ENCODE data around the gene TMEM80. TPM values are rescaled to one million over a fixed set of nuclear protein-coding genes. Genes with fewer than 3 reads are reported as not detected.

The TMEM80 gene
- total RNA-seq, 6 experiments from 2014 or later, result 16.9 to 24.5 (median 19.3) TPM

- TF ChIP-seq, protein P1, sequence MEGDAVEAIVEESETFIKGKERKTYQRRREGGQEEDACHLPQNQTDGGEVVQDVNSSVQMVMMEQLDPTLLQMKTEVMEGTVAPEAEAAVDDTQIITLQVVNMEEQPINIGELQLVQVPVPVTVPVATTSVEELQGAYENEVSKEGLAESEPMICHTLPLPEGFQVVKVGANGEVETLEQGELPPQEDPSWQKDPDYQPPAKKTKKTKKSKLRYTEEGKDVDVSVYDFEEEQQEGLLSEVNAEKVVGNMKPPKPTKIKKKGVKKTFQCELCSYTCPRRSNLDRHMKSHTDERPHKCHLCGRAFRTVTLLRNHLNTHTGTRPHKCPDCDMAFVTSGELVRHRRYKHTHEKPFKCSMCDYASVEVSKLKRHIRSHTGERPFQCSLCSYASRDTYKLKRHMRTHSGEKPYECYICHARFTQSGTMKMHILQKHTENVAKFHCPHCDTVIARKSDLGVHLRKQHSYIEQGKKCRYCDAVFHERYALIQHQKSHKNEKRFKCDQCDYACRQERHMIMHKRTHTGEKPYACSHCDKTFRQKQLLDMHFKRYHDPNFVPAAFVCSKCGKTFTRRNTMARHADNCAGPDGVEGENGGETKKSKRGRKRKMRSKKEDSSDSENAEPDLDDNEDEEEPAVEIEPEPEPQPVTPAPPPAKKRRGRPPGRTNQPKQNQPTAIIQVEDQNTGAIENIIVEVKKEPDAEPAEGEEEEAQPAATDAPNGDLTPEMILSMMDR (IDR thresholded peaks at IDR 0.05), result no peak
- Mint-ChIP-seq H3K4me1 (ENCODE audit: low read depth) (no peaks in the 10 kb centered on the region), H3K9me3 (no peaks in the 10 kb centered on the region), H3K27ac (no peak overlapping the region), H3K36me3 (ENCODE audit: low read depth) (peaks cover 5% of the 10 kb centered on the region; the same call in 1 of the 2 replicates), H3K4me3 (no peak overlapping the region), H3K27me3 (ENCODE audit: insufficient read depth) (peaks cover 3% of the 10 kb centered on the region; the same call in 1 of the 2 replicates)
- no peak for DNase-seq
These were observed 23.8 kb downstream of the TMEM80 start for GRCh38 chr11:719214-720016.

GRCh38 chr11:720017-720641 lies 24.5 kb downstream of the TMEM80 start:
- TF ChIP-seq, protein P1 (IDR thresholded peaks at IDR 0.05), result no peak
- Mint-ChIP-seq H3K4me1 (ENCODE audit: low read depth) (no peaks in the 10 kb centered on the region), H3K27me3 (ENCODE audit: insufficient read depth) (peaks cover 3% of the 10 kb centered on the region; the same call in 1 of the 2 replicates), H3K4me3 (no peak overlapping the region), H3K36me3 (ENCODE audit: low read depth) (no peaks in the 10 kb centered on the region), H3K27ac (no peak overlapping the region), H3K9me3 (no peaks in the 10 kb centered on the region)
- no peak for DNase-seq

- H3K27ac Mint-ChIP-seq, result no peak overlapping the region
- no peak overlapping the region for H3K4me3 Mint-ChIP-seq
- H3K36me3 Mint-ChIP-seq (ENCODE audit: low read depth), result no peaks in the 10 kb centered on the region
- H3K9me3 Mint-ChIP-seq, result no peaks in the 10 kb centered on the region
- TF ChIP-seq, protein P1 (IDR thresholded peaks at IDR 0.05), result no peak
- no peak for DNase-seq
- H3K4me1 Mint-ChIP-seq (ENCODE audit: low read depth), result no peaks in the 10 kb centered on the region
- H3K27me3 Mint-ChIP-seq (ENCODE audit: insufficient read depth), result peaks cover 3% of the 10 kb centered on the region; the same call in 1 of the 2 replicates
These were observed 25.1 kb downstream of the TMEM80 start for GRCh38 chr11:720642-721246.

DNA sequence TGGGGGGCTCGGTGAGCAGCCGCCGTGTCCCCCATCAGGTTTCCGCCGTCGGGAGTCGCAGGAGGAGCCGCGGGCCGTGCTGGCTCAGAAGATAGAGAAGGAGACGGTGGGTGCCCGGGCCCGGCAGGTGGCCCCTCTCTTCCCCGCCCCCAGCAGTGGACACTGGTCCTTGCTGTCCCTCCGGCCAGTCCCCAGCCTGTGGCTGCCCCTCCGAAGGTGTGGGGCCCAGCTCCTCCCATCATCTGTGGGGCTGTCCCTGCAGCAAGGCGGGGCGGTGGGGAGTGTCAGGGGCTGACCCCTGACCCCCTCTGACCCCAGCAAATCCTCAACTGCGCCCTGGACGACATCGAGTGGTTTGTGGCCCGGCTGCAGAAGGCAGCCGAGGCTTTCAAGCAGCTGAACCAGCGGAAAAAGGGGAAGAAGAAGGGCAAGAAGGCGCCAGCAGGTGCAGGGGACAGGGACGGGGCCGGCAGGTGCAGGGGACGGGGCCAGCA lies 25.7 kb downstream of the TMEM80 start:
- H3K4me1 Mint-ChIP-seq (ENCODE audit: low read depth), result no peaks in the 10 kb centered on the region
- H3K4me3 Mint-ChIP-seq, result no peak overlapping the region; the same call in 1 of the 2 replicates
- no peaks in the 10 kb centered on the region for H3K36me3 Mint-ChIP-seq (ENCODE audit: low read depth)
- no peak for DNase-seq
- TF ChIP-seq, protein P1 (IDR thresholded peaks at IDR 0.05), result no peak
- H3K9me3 Mint-ChIP-seq, result no peaks in the 10 kb centered on the region
- no peak overlapping the region for H3K27ac Mint-ChIP-seq
- peaks cover 3% of the 10 kb centered on the region; the same call in 1 of the 2 replicates for H3K27me3 Mint-ChIP-seq (ENCODE audit: insufficient read depth)

GRCh38 chr11:721741-722345 lies 26.2 kb downstream of the TMEM80 start:
- Mint-ChIP-seq H3K4me1 (ENCODE audit: low read depth) (no peaks in the 10 kb centered on the region), H3K9me3 (no peaks in the 10 kb centered on the region), H3K27ac (no peak overlapping the region), H3K4me3 (no peak overlapping the region), H3K36me3 (ENCODE audit: low read depth) (no peaks in the 10 kb centered on the region), H3K27me3 (ENCODE audit: insufficient read depth) (peaks cover 3% of the 10 kb centered on the region; the same call in 1 of the 2 replicates)
- DNase-seq, result no peak
- TF ChIP-seq, protein P1 (IDR thresholded peaks at IDR 0.05), result no peak
